ENCODE measurements around the gene PDZRN4.

DNA sequence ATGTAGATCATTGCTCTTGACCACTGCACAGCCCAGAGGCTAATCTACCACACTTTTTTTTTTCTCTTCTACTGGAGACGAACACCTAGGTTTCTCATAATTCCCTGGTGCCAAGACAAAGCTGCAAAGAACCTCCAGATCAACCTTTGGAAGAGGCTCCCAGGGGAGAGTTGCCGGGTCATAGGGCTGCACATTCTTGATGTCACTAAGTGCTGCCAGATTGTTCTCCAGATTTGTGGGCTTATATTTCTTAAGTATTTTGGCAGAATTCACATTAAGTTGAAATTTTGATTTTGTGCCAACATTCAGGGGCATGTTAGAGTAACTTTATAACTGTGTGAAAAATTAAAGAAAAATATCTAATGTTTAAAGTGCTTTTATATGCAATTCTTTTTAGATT lies 13.5 kb upstream of the PDZRN4 start:
- TF ChIP-seq, protein P1, sequence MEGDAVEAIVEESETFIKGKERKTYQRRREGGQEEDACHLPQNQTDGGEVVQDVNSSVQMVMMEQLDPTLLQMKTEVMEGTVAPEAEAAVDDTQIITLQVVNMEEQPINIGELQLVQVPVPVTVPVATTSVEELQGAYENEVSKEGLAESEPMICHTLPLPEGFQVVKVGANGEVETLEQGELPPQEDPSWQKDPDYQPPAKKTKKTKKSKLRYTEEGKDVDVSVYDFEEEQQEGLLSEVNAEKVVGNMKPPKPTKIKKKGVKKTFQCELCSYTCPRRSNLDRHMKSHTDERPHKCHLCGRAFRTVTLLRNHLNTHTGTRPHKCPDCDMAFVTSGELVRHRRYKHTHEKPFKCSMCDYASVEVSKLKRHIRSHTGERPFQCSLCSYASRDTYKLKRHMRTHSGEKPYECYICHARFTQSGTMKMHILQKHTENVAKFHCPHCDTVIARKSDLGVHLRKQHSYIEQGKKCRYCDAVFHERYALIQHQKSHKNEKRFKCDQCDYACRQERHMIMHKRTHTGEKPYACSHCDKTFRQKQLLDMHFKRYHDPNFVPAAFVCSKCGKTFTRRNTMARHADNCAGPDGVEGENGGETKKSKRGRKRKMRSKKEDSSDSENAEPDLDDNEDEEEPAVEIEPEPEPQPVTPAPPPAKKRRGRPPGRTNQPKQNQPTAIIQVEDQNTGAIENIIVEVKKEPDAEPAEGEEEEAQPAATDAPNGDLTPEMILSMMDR (IDR thresholded peaks at IDR 0.05) = no peak
- no peak for TF ChIP-seq POLR2A (IDR thresholded peaks at IDR 0.05)
